HPDE6-E6E7 (cell line): ENCODE data around the gene SLC37A2.
"Not testable (repeated sequence)": the region's sequence is repeated elsewhere in the genome, so short reads cannot be mapped to it uniquely, and the experiment has no call there.

ENCODE experiments used
- DNase-seq: peaks from one replicate; pipeline ENCODE4 v3.0.0; 2011; ENCODE audit warnings: missing footprints; ENCODE audit errors: extremely low spot score

SLC37A2 gene

DNA sequence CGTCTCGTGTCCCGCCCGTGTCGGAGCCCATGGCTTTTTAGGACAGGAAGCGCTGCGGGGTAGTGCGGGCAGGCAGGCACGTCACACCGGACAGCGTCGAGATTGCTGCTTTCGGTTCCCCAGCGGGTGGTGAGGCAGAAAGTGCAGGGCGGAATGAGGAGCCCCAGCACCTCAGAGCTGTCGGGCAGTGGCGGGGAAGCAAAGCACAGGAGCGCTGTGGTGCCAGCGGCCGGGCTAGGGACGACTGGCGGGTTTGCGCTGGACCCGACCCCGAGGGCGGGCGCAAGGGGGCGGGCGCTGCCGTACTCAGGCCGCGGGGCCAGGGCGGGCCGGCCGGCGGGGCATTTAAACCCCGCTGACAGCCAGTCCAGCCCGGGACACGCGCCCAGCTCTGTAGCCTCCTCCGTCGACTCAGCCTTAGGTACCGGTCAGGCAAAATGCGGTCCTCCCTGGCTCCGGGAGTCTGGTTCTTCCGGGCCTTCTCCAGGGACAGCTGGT lies at the start of gene SLC37A2:
Gene SLC37A2, plus strand, starts transcription at position 375 of the 498 bp plus-strand sequence. Its CDS starts 63 bp downstream, at position 438.
- peak; percentile 59 for DNase-seq

DNA sequence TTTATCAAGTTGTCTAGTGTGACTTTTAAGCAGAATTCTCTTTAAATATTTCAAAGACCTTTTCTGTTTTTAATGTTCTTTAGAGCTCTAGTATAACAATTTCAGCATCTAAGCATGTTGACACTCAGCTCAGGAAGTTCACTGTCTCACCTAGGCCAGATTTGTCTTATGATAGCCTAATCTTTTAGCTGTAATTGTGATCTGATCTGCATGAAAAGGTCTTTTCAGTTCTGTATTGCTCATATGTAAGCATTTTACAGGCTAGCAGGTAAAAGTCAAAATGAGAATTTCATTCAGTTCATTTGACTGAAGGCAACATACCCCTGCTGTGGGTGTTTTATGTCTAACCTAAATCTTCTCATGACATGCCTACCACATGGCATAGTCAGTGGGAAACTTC lies 46.7 kb upstream of the SLC37A2 start:
- no peak for DNase-seq

DNA sequence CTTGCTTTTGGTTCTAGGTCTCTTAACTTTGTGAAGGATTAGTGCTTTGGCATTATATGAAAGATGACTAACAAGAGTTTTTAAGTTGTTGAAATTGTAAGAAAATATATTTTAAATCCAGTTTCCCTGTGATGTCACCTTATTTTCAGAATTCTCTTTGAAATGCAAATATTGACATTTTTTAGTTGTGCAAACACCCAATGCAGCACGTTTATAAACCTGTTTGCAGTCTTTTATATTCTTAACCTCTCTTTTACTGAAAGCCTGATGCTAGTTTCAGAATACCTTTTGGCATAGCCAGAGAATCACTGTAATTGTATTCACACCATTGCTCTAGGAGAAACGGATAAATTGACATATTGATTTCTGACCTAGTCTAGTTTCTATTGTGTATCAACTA lies 42.8 kb upstream of the SLC37A2 start:
- no peak for DNase-seq

DNA sequence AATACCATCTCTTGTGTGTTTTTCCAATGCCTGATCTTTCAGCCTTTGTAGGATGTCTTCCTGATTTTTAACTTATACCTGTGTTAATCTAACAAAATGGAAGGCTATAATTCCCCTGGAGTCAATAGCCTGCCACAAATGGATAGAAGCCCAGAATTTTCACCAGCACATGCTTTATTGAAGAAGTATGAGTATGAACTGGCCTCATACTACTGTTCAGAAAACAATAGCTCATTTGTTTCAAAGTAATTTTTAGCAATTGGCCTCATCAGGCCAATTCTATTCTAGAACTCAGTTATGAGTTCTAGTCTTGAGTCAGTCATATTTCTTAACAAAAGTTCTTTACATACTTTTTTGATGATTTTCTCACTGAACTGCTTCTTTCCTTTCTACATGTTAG lies 40.6 kb upstream of the SLC37A2 start:
- no peak for DNase-seq

DNA sequence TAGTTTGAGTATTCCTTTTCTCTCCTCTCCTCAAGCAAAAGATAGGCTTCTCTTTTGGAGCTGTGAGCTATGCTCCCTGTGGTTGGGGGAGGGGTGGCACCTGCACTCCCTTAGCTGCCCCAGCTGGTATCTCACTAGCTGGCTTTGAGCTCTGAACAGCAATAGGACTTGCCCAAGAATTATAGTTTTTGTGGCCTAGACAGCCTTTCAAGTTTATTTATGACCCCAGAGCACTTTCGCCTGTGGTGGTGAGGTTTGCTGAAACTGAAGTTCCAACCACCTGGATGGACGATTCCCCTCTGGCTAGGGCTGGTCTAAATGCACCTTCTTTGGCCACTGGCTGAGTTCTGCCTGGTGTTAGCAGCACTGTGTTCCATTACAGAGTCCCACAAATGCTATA lies 37.1 kb upstream of the SLC37A2 start:
- no peak for DNase-seq

- not testable (repeated sequence) for DNase-seq
Measured at GRCh38 chr11:125029431-125029830, 33.7 kb upstream of the SLC37A2 start.

DNA sequence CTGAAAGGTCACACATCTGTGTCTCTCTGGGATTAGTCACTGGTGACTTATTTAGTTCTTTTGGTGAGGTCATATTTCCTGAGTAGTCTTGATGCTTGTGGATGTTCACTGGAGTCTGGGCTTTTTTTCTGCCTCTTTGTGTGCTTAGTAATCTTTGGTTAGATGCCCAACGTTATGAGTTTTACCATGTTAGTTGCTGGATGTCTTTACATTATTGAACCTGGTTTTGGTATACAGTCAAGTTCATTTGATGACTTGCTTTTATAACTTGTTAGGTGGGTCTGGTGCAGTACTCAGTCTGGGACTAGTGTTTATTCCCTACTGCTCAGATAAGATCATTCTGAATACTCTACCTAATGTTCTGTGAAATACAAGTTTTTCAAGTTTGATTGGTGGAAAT lies 26.2 kb upstream of the SLC37A2 start:
- no peak for DNase-seq

GRCh38 chr11:125049164-125049792 lies 13.8 kb upstream of the SLC37A2 start:
- DNase-seq, result no peak

DNA sequence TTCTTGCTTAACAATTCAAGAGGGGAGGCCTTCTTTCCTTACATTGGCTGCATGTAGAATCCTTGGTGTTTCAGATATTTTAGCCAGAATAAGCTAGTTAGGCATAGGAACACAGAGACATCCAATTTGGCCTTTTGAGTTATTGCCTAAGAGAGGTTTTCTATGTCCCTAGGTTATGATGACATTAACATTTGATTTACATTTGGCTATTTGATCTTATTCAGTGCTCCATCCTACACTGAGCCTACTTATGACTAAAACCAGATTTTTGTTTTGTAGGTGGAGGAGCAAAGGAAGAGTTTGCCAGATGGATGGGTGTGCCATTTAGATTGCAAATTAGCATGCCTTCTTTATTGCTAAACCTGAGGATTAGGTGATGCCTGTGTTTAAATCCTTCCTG lies 11.1 kb upstream of the SLC37A2 start:
- DNase-seq, result no peak

DNA sequence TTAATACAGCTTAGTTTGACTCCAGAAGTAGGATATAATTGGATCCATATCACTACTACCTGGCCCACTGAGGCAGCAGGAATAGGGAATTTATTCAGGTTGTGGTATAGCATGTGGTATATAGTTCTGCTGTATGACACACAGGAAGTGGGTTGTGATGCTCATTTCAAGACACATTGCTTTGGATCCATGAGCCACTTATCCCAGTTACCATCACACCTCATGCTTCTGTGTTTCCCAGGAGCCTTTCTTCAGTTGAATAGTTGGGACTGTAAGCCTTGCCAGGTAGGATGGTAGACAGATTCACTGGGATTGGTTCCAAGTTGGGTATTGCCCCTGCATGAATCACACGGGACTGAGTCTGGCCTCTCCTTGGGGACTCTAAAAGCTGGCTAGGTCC lies 9.9 kb upstream of the SLC37A2 start:
- DNase-seq, result no peak

DNA sequence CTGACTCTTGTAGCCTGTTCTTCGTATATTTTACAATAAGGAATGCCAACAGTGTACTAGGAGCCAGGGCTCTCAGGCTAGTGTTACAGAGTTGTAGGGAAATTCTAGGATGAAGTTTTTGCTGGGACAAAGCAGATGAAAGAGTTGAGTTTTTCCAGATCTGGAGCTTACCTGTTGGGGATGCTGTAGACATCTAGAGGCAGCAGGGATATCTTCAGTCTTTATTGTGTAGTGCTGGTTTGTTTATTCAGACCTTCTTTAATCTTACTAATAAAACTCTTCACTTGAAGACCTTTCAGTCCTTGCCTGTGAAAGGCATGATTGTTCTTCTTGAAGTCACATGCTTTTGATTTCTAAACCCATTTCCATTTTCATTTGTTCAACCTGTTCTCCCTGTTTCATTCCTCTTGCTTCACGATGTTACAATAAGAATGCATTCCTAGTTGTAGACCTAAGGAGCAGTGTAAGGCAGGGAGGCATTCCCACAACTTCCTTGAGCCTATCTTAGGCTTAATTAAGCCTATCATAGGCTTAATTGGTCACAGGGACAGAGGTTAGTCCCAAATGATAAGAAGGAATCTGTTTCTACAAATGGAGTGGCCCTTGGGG lies 7.9 kb upstream of the SLC37A2 start:
- DNase-seq, result no peak

- DNase-seq, result not testable (repeated sequence)
Measured at GRCh38 chr11:125056111-125056510, 7.0 kb upstream of the SLC37A2 start.

DNA sequence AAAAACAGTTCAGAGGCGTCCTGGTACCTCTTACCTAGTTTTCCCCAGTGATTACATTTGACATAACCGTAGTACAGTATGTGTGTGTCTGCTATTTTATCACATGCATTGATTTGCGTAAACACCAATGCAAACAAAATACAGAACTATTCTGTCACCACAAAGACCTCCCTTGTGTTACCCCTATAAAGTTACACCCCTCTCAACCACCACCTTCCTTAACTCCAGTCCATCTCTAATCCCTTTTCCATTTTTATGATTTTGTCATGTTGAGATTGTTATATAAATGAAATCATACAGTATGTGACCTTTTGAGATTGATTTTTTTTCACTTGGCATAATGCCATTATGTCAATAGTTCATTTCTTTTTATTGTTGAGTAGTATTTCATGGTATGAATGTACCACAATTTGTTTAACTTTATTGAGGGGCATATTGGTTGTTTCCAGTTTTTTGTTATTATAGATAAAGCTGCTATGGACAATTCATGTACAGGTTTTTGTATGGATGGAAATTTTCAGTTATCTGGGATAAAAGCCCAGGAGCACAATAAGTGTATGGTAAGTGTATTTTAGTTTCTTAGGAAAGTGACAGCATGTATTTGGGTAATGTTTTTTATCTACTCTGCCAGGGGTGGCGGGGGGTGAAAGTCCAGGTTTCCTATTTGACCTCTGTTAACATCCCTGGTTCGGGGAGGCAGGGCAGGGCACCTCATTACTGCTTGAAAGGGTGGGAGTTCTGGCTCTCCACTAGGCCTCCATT lies 6.0 kb upstream of the SLC37A2 start:
- DNase-seq, result no peak

DNA sequence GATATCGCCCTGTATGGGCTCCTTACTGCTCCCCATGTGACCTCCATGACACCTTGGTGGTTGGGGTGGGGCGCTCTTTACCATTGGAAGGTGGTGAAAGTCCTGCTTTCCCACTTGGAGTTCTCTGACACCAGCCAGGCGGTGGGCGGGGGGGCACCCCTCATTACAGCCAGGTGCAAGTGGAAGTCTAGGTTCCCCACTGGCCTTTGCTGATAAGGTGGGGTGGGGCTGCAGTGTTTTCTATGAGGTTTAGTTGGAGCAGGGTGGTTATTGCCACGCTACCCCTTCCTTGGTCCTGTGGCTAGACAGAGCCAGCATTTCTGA lies 5.5 kb upstream of the SLC37A2 start:
- DNase-seq, result no peak

DNA sequence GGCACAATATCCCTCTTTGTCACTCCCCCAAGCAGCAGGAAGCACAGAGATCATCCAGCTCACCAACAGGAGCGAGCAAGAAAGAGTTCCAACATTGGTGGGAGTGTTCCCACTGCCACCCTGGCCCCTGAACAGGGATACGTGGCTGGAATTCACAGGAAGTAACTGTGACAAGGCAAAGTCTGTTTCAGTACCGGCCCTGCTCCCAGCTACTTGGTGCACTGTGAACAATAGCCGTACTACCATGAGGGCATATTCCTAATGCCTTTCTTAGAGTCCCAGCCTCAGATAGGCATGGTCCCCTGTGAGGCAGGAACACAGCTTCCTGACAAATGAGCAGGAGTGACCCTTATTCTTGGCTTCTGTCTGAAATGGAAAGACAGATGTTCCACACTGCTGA lies 1.8 kb upstream of the SLC37A2 start:
- DNase-seq, result no peak

DNA sequence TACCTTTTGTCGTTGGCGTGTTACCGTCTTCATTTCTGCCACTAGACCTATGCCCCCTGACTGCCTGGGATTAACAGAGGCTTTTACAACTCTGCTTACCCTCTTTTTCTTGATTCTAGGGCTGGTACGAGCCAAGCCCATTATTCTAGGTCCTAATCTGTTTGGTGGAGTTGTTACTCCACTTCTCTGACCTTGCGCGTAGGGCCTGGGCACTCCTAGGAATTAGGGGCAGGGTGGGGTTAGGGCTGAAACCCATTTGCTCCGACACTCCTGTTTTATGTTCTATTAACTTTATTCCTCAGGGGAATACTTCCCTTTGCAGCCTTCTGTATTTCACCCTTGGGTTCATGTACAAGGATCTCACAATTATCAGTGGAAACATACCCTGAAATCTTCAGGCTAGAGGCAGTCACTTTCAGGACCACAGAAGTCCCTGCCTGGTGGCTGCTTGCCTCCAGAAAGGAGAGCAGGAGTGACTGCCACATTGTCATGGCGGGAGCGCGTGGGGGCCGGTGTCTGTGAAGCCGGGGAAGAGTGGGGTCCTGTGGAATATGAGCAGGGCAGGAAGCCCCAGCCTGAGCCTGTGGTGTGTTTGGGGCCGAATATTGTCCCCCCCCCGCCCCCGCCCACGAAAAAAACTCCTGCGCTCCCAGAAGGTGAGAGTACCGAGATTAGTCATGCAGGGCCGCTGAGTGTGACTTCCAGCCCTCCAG lies 731 bp upstream of the SLC37A2 start:
- DNase-seq, result no peak

DNA sequence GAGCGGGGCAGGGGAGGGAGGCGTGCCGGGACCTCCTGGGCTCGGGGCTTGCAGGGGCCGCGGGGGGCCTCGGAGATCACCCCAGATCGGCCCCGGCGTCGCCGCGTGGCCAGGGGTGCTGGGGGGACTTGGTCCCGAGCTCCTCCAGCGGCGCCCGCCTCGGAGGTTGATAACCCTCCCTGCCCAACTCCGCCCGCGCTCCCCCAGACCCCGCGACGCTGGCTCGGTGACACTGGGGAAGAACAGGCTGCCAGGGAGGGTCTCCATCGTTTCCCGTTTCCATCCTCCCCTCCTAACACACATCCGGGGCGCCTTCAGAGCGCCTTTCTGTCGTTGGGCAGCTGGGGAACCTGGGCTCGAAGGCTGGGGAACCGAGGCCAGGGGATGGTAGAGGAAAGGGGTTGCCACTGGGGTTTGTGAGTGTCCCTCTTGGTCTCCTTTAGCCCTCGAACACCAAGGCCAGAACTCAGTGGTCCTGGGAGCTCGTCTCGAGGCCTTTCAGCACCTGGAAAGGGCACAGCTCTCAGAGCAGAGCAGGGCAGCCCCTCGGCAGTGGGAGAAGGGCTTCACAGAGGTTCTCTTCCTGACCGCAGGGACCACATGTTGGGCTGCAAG lies 431 bp downstream of the SLC37A2 start:
- no peak for DNase-seq

- no peak for DNase-seq
Measured at GRCh38 chr11:125064070-125064469, 965 bp downstream of the SLC37A2 start.

GRCh38 chr11:125068368-125068767 lies 5.3 kb downstream of the SLC37A2 start:
- no peak for DNase-seq

DNA sequence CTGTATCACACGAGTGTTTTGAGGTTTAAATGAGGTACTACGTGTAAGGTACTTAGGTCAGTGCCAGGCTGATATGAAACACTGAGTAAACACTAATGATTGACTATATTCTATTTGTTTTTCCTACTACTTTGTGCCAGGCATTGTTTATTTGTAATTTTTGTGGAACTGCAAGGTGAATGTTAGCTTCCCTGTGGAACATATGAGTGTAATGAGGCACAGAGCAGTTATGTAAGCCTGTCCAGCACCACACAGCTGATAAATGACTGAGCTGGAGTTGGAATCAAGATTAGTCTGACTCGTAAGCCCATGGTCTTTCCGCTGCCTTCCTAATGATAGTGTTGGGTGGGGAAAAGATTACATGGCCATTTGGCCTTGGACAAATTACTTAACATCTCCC lies 5.9 kb downstream of the SLC37A2 start:
- DNase-seq, result no peak

DNA sequence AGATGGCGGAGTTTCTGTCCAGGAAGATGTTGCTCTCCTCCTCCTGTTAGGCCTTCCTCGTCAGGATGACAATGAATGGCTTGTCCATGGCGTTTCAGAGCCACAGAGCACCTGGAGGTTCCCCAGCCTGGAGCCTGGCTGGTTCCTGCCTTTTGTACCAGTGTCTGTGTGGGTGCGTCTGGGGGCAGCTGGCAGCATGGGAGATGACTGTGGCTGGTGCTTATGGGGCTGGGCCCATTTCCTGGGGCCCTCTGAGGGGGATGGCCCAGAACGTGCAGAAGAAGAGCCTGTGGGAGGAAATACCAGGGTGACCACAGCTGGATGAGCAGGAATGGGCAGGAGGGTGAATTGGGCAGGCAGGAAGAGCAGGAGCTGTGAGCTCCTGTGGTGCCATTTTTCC lies 6.7 kb downstream of the SLC37A2 start:
- no peak for DNase-seq

DNA sequence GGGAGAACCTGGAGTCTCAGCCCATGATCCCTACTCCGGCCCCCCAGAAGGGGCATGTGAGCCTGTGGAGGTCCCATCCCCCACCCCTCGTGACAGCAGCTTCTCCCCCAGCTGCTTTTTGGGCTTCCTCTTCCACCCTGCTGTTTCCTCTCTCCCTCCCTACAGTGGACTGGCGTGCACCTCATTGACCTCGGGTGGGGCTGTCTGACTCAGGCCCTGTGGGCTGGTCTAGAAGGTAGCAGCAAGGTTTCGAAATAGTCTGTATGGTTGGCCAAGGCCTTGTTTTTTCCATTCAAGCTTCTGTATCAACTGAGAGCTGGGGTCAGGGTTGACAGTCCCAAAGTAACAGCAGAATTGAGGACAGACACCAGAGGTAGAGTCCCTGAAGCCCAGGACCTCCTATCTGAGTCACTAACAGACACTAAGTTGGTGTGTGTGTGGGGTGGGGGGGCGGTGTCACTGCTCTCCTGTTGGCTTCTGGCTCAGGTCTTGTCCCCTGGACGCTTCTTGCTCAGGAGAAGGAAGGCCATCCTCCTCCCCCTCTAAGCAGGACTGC lies 7.7 kb downstream of the SLC37A2 start:
- peak; percentile 91 for DNase-seq
